Measurements from ENCODE around the gene CACNA1G. TPM values are rescaled to one million over a fixed set of nuclear protein-coding genes. Genes with fewer than 3 reads are reported as not detected.

The CACNA1G gene
- total and polyA plus RNA-seq, 4 donors, result under 0.01 to 0.14 (median 0.01) TPM; not detected in 1

DNA sequence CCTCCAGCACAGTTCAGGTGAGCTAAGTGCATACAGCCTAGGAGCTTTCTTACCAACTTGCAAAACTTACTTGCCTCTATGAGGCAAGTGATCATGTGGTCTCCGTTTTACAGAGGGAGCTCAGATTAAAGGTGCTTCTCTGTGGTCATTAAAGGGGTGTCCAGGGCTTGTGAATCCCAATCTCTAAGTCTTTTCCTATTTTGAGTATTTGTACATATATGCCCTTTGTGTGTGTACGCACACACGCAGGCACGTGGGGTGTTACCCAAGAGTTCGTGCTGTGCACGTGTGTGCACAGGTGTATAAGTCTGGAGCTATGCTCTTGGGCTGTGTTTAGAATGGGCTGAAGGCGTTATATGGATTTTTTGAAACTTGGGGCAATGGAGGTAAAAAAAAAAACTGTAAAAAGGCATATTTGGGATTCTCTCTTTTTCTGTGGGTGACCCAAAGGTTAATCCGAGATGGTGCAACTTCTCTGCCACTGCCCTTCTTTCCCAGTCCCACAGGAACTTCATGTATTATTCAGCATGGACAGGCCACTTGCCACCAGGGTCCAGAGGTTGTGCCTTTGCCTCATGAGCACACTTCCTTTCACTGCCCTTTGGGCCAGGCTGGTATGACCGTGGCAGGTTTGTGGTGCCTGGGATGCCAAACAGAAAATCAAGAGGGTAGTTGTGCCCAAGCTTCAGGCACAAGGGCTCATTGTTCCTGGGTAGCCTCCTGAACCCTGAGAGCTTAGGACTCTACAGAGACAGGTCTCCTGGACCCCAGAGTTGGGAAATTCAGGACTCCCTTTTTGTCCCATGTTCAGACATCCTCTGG, 75.7 kb downstream of the CACNA1G start (continued):
- TF ChIP-seq NR2F2 (IDR thresholded peaks at IDR 0.05) (peak; percentile 89), JUND (IDR thresholded peaks at IDR 0.05) (peak; percentile 17 to 50), RXRA (IDR thresholded peaks at IDR 0.05) (peak; percentile 89 to 95), FOXA1 (IDR thresholded peaks at IDR 0.05) (no peak)
- TF ChIP-seq, protein P1, sequence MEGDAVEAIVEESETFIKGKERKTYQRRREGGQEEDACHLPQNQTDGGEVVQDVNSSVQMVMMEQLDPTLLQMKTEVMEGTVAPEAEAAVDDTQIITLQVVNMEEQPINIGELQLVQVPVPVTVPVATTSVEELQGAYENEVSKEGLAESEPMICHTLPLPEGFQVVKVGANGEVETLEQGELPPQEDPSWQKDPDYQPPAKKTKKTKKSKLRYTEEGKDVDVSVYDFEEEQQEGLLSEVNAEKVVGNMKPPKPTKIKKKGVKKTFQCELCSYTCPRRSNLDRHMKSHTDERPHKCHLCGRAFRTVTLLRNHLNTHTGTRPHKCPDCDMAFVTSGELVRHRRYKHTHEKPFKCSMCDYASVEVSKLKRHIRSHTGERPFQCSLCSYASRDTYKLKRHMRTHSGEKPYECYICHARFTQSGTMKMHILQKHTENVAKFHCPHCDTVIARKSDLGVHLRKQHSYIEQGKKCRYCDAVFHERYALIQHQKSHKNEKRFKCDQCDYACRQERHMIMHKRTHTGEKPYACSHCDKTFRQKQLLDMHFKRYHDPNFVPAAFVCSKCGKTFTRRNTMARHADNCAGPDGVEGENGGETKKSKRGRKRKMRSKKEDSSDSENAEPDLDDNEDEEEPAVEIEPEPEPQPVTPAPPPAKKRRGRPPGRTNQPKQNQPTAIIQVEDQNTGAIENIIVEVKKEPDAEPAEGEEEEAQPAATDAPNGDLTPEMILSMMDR (IDR thresholded peaks at IDR 0.05; ENCODE audit: low read depth, low read length, missing input control), result no peak

DNA sequence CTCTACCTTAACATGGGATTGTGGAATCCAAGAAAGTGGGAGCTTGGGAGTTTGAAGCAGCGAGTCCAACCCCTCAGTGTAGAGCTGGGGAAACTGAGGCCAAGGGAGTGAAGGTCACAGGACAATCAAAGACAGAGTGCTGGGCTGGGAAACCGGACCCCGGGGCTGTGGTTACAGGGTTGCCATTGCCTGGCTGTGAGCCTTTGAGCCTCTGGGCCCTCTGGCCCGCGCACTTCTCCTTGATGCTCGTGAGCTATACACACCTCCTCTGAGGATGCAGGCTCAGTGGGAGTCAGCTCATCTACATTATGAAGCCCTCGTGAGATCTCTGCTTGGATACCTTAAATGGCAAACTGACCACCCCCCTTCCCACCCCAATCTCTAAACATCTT, 76.3 kb downstream of the CACNA1G start:
- WGBS, result 91% methylated on average over 7 of the region's 7 CpGs
- Histone ChIP-seq H3K27ac (ENCODE audit: low read depth in 1 of 2, low read length in 2 of 2) (peak overlapping the region; percentile 89 to 92), H3K4me1 (ENCODE audit: control insufficient read depth in 4 of 4, insufficient read depth in 4 of 4, low read length in 3 of 4) (peaks cover 25 to 64% (median 56%) of the 10 kb centered on the region in 4 donors), H3K36me3 (ENCODE audit: control insufficient read depth in 4 of 4, insufficient read depth in 3 of 4, low read depth in 1 of 4, low read length in 3 of 4) (no peaks in the 10 kb centered on the region), H3K9me3 (ENCODE audit: control insufficient read depth in 4 of 4, low read length in 3 of 4) (no peaks in the 10 kb centered on the region), H3K9ac (ENCODE audit: low read depth in 1 of 2, low read length in 2 of 2) (peak overlapping the region; percentile 13 to 81), H3K4me3 (ENCODE audit: low read depth in 1 of 3, low read length in 3 of 3) (peak overlapping the region; percentile 2 to 95 (median 79)), H3K27me3 (ENCODE audit: control insufficient read depth in 4 of 4, insufficient read depth in 4 of 4, low read length in 3 of 4) (no peaks in the 10 kb centered on the region)
- DNase-seq (ENCODE audit: low spot score), result no peak
- TF ChIP-seq YY1 (IDR thresholded peaks at IDR 0.05) (no peak), RXRA (IDR thresholded peaks at IDR 0.05) (no peak), RAD21 (IDR thresholded peaks at IDR 0.05) (no peak), JUND (IDR thresholded peaks at IDR 0.05) (no peak)
- TF ChIP-seq, protein P1 (IDR thresholded peaks at IDR 0.05; ENCODE audit: low read depth, low read length, missing input control), result no peak

DNA sequence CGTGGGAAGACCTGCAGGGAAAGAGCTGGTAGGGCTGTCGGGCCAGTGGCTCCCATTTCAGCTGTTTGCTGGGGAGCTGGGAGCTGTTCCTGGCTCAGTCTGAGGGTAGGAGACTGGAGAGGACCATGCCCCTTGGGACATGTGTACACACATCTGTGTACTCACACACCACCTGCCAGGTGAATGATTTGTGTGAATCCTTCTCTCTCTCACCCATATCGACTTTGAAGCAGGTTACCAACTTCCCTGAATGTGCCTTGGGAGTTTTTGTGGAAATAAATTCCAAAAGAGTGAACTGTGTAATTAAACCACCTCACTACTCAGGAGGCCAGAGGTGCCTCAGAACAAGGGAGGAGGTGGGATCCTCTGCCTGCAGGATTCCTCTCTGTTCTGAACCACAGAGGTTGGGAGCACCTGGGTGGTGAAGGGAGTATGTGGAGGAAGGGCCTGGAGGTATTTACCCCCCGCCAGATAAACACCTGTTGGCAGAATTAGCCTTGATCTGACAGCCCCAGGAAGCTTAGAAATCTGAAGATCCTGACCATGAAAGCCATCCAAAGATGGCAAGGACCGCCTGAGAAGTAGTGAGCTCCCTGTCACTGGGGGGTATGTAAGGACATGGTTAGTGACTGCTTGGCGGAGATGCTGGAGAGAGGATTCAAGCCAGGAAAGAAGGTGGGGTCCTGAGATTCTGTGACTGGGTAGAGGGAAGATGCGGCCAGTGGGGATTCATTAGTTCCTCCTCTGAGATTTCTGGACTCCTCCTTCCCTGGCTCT, 77.5 kb downstream of the CACNA1G start:
- Histone ChIP-seq H3K9me3 (ENCODE audit: control insufficient read depth in 4 of 4, low read length in 3 of 4) (no peaks in the 10 kb centered on the region), H3K4me1 (ENCODE audit: control insufficient read depth in 4 of 4, insufficient read depth in 4 of 4, low read length in 3 of 4) (peaks cover 31 to 73% (median 63%) of the 10 kb centered on the region in 4 donors), H3K27ac (ENCODE audit: low read depth in 1 of 2, low read length in 2 of 2) (peak overlapping the region; percentile 89 to 92), H3K9ac (ENCODE audit: low read depth in 1 of 2, low read length in 2 of 2) (peak overlapping the region; percentile 13 to 42), H3K36me3 (ENCODE audit: control insufficient read depth in 4 of 4, insufficient read depth in 3 of 4, low read depth in 1 of 4, low read length in 3 of 4) (no peaks in the 10 kb centered on the region), H3K27me3 (ENCODE audit: control insufficient read depth in 4 of 4, insufficient read depth in 4 of 4, low read length in 3 of 4) (no peaks in the 10 kb centered on the region), H3K4me3 (ENCODE audit: low read depth in 1 of 3, low read length in 3 of 3) (no peak overlapping the region)
- WGBS, result 71% methylated on average over 7 of the region's 7 CpGs
- no peak for DNase-seq (ENCODE audit: low spot score)
- peak in 1 of 2 donors; percentile 36 for TF ChIP-seq EGR1 (IDR thresholded peaks at IDR 0.05; ENCODE audit: low read depth in 2 of 2)
- TF ChIP-seq SP1 (IDR thresholded peaks at IDR 0.05), result peak; percentile 67
- no peak for TF ChIP-seq HNF4G (IDR thresholded peaks at IDR 0.05)
- TF ChIP-seq, protein P2, sequence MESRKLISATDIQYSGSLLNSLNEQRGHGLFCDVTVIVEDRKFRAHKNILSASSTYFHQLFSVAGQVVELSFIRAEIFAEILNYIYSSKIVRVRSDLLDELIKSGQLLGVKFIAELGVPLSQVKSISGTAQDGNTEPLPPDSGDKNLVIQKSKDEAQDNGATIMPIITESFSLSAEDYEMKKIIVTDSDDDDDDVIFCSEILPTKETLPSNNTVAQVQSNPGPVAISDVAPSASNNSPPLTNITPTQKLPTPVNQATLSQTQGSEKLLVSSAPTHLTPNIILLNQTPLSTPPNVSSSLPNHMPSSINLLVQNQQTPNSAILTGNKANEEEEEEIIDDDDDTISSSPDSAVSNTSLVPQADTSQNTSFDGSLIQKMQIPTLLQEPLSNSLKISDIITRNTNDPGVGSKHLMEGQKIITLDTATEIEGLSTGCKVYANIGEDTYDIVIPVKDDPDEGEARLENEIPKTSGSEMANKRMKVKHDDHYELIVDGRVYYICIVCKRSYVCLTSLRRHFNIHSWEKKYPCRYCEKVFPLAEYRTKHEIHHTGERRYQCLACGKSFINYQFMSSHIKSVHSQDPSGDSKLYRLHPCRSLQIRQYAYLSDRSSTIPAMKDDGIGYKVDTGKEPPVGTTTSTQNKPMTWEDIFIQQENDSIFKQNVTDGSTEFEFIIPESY (IDR thresholded peaks at IDR 0.05), result no peak
- TF ChIP-seq HNF4A (conservative IDR thresholded peaks at IDR 0.05), result peak; percentile 77 to 83
- peak; percentile 13 for TF ChIP-seq YY1 (IDR thresholded peaks at IDR 0.05)
- TF ChIP-seq JUND (IDR thresholded peaks at IDR 0.05), result peak in 1 of 2 donors; percentile 26
- peak; percentile 59 for TF ChIP-seq FOXA2 (IDR thresholded peaks at IDR 0.05)
- TF ChIP-seq RAD21 (IDR thresholded peaks at IDR 0.05), result peak in 1 of 2 donors; percentile 8
- TF ChIP-seq, protein P3, sequence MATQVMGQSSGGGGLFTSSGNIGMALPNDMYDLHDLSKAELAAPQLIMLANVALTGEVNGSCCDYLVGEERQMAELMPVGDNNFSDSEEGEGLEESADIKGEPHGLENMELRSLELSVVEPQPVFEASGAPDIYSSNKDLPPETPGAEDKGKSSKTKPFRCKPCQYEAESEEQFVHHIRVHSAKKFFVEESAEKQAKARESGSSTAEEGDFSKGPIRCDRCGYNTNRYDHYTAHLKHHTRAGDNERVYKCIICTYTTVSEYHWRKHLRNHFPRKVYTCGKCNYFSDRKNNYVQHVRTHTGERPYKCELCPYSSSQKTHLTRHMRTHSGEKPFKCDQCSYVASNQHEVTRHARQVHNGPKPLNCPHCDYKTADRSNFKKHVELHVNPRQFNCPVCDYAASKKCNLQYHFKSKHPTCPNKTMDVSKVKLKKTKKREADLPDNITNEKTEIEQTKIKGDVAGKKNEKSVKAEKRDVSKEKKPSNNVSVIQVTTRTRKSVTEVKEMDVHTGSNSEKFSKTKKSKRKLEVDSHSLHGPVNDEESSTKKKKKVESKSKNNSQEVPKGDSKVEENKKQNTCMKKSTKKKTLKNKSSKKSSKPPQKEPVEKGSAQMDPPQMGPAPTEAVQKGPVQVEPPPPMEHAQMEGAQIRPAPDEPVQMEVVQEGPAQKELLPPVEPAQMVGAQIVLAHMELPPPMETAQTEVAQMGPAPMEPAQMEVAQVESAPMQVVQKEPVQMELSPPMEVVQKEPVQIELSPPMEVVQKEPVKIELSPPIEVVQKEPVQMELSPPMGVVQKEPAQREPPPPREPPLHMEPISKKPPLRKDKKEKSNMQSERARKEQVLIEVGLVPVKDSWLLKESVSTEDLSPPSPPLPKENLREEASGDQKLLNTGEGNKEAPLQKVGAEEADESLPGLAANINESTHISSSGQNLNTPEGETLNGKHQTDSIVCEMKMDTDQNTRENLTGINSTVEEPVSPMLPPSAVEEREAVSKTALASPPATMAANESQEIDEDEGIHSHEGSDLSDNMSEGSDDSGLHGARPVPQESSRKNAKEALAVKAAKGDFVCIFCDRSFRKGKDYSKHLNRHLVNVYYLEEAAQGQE (IDR thresholded peaks at IDR 0.05), result no peak
- TF ChIP-seq RXRA (IDR thresholded peaks at IDR 0.05), result peak; percentile 42 to 67
- TF ChIP-seq, protein P4, sequence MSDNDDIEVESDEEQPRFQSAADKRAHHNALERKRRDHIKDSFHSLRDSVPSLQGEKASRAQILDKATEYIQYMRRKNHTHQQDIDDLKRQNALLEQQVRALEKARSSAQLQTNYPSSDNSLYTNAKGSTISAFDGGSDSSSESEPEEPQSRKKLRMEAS (IDR thresholded peaks at IDR 0.05), result peak; percentile 61

Measured in liver (tissue), 9 donors.